B cell (primary cell): Measurements from ENCODE around the gene PDE12. TPM values are rescaled to one million over a fixed set of nuclear protein-coding genes. Genes with fewer than 3 reads are reported as not detected.

Experiments used
- ATAC-seq: fragments of 200-7000 bp; cut with Tn5 transposase; one replicate; pipeline ENCODE4 v1.10.0; 2021; ENCODE audit warnings: low read depth, mild to moderate bottlenecking, moderate number of reproducible peaks, moderate library complexity
- CTCF ChIA-PET: fragments of 350-600 bp; sonication (Branson Sonifier 250); formaldehyde crosslinking; loops from one replicate; lab custom pipeline; 2021; ENCODE audit warnings: antibody characterized with exemption, inconsistent platforms; lab: Charles Lee
- POLR2A ChIA-PET: fragments of 350-600 bp; sonication (Branson Sonifier 250); formaldehyde crosslinking; loops from one replicate; lab custom pipeline; 2021; ENCODE audit warnings: antibody characterized with exemption; lab: Charles Lee
- DNase-seq: peaks from one replicate; pipeline ENCODE4 v3.0.0; 2013
- H2AFZ ChIP-seq: 2 replicates; pipeline ENCODE4 v1.6.1; 2012; ENCODE audit warnings: mild to moderate bottlenecking, low read depth, low read length; ENCODE audit not compliant: insufficient read depth, poor library complexity, severe bottlenecking
- H3K27ac ChIP-seq, 2 donors: 1 replicate in 1 of 2; 2 replicates in 1 of 2; pipeline ENCODE4 v1.5.1; 2012 to 2013; ENCODE audit warnings: low read length in 2 of 2, mild to moderate bottlenecking in 2 of 2, moderate library complexity in 1 of 2
- H3K27me3 ChIP-seq, 4 experiments: fragments of 200-600 bp in 1 of 4; sonication (generic) in 1 of 4; replicated peaks in 1 of 4; 1 replicate in 2 of 4; 2 replicates in 2 of 4; pipeline versions ENCODE4 v1.6.1 to v1.7.0; 2013 to 2016; ENCODE audit warnings: low read length in 3 of 4, mild to moderate bottlenecking in 2 of 4, mixed read lengths in 1 of 4, moderate library complexity in 1 of 4; ENCODE audit not compliant: insufficient read depth in 4 of 4, control insufficient read depth in 3 of 4; ENCODE audit errors: control extremely low read depth in 1 of 4
- H3K36me3 ChIP-seq, 2 experiments: replicated peaks in 1 of 2; 1 replicate in 1 of 2; 2 replicates in 1 of 2; pipeline versions ENCODE4 v1.6.1 to v1.7.1; 2013; ENCODE audit warnings: low read length in 1 of 2; ENCODE audit not compliant: insufficient read depth in 2 of 2, control insufficient read depth in 1 of 2; ENCODE audit errors: control extremely low read depth in 1 of 2, extremely low read depth in 1 of 2
- H3K4me1 ChIP-seq, 2 donors: fragments of 200-600 bp in 1 of 2; sonication (generic) in 1 of 2; 1 replicate in 1 of 2; 2 replicates in 1 of 2; pipeline versions ENCODE4 v1.5.1 to v1.6.1; 2013 to 2017; ENCODE audit warnings: low read length in 2 of 2; ENCODE audit not compliant: control insufficient read depth in 2 of 2, insufficient read depth in 2 of 2
- H3K4me2 ChIP-seq: replicated peaks from 2 replicates; pipeline ENCODE3; 2012; ENCODE audit warnings: mild to moderate bottlenecking, low read depth, low read length; ENCODE audit not compliant: poor library complexity, severe bottlenecking
- H3K4me3 ChIP-seq, 5 experiments: fragments of 200-600 bp in 1 of 5; sonication (generic) in 1 of 5; 1 replicate in 3 of 5; 2 replicates in 2 of 5; pipeline versions ENCODE4 v1.5.1 to v1.7.0; 2011 to 2016; ENCODE audit warnings: low read length in 4 of 5, mild to moderate bottlenecking in 4 of 5, low read depth in 2 of 5, control low read depth in 1 of 5, moderate library complexity in 1 of 5; ENCODE audit not compliant: insufficient read depth in 1 of 5; ENCODE audit errors: control extremely low read depth in 1 of 5, extremely low read depth in 1 of 5
- H3K79me2 ChIP-seq: fragments of 200-600 bp; sonication (generic); one replicate; pipeline ENCODE4 v1.6.0; 2016; ENCODE audit warnings: low read length; ENCODE audit not compliant: control insufficient read depth, insufficient read depth
- H3K9ac ChIP-seq: fragments of 200-600 bp; sonication (generic); 2 replicates; pipeline ENCODE4 v1.6.1; 2017; ENCODE audit warnings: mild to moderate bottlenecking, low read length, moderate library complexity
- H3K9me3 ChIP-seq, 3 donors: one replicate each; pipeline versions ENCODE4 v1.6.1 to v1.7.1; 2013; ENCODE audit warnings: low read length in 2 of 3; ENCODE audit not compliant: control insufficient read depth in 2 of 3, insufficient read depth in 1 of 3; ENCODE audit errors: control extremely low read depth in 1 of 3
- H4K20me1 ChIP-seq: 2 replicates; pipeline ENCODE4 v1.6.0; 2012; ENCODE audit warnings: mild to moderate bottlenecking, low read length; ENCODE audit not compliant: insufficient read depth, control insufficient read depth, poor library complexity, severe bottlenecking
- H3K27ac Mint-ChIP-seq: one replicate; pipeline ENCODE4 v1.8.0; 2021; ENCODE audit warnings: mixed read lengths
- H3K27me3 Mint-ChIP-seq: one replicate; pipeline ENCODE4 v1.8.0; 2021; ENCODE audit warnings: mixed read lengths
- H3K4me1 Mint-ChIP-seq: one replicate; pipeline ENCODE4 v1.8.0; 2021; ENCODE audit warnings: mixed read lengths
- H3K4me3 Mint-ChIP-seq: one replicate; pipeline ENCODE4 v1.8.0; 2021; ENCODE audit warnings: mixed read lengths
- H3K9me3 Mint-ChIP-seq: one replicate; pipeline ENCODE4 v1.8.0; 2022; ENCODE audit warnings: mixed read lengths; ENCODE audit not compliant: insufficient read depth
- CTCF ChIP-seq: fragments of 200-600 bp; IDR thresholded peaks from one replicate; pipeline ENCODE4 v1.8.0; 2022; ENCODE audit warnings: antibody characterized with exemption, mild to moderate bottlenecking
- EZH2 ChIP-seq: IDR thresholded peaks from 2 replicates; pipeline ENCODE4 v1.6.1; 2012; ENCODE audit warnings: borderline replicate concordance, low read depth, mild to moderate bottlenecking, moderate library complexity, low read length; ENCODE audit not compliant: insufficient read depth, poor library complexity, severe bottlenecking
- WGBS: methylation state at CpG from one replicate; pipeline ENCODE4 v1.1.5; 2013; ENCODE audit warnings: missing lambda C conversion rate; ENCODE audit not compliant: insufficient coverage; 5-methylcytosine and 5-hydroxymethylcytosine counted together
- intact Hi-C: fragments of 100-400 bp; cut with micrococcal nuclease; formaldehyde crosslinking; loops from one replicate; pipeline ENCODE4 v1.10.0; 2022
- polyA plus RNA-seq: library from polyadenylated mRNA; depleted of rRNA; stranded (reverse); fragments of >200 nt; gene quantifications from 2 replicates; pipeline ENCODE4 v1.2.3, GENCODE V29; 2012
- total RNA-seq, 2 donors: library from RNA; stranded (reverse); fragments of 120-200 nt in 1 of 2; gene quantifications; 1 replicate in 1 of 2; 2 replicates in 1 of 2; pipeline versions ENCODE4 v1.2.3 to v1.2.4, GENCODE V29; 2013 to 2022

The PDE12 gene
- total and polyA plus RNA-seq, 2 donors (not counting 1 experiment from before 2014, with no cell fraction given) = 7.3 to 18.3 TPM

GRCh38 chr3:57587905-57588304 lies 31.8 kb downstream of the PDE12 start:
- H3K27me3 ChIP-seq = no peaks in the 10 kb centered on the region
- ATAC-seq = no peak
- H3K27ac ChIP-seq = no peak overlapping the region
- Mint-ChIP-seq H3K27me3 (no peaks in the 10 kb centered on the region), H3K4me3 (no peak overlapping the region), H3K27ac (no peak overlapping the region), H3K4me1 (peaks cover 29% of the 10 kb centered on the region), H3K9me3 (no peaks in the 10 kb centered on the region)
- intact Hi-C loops = no loop called here
- no peak for TF ChIP-seq CTCF
- no peak for TF ChIP-seq EZH2
- peaks cover 0 to 5% of the 10 kb centered on the region in 2 donors for H3K4me1 ChIP-seq
- CTCF ChIA-PET = no interaction called here
- no CpG with 5 or more reads among the region's 2 CpGs for WGBS
- POLR2A ChIA-PET = no interaction called here
- DNase-seq = no peak
- H3K4me3 ChIP-seq = no peak overlapping the region
- peaks cover 97% of the 10 kb centered on the region for H3K79me2 ChIP-seq
- H3K9me3 ChIP-seq = no peaks in the 10 kb centered on the region
- H3K36me3 ChIP-seq = peaks cover 0 to 20% of the 10 kb centered on the region in 2 experiments
- H4K20me1 ChIP-seq = peaks cover 41% of the 10 kb centered on the region
- H3K9ac ChIP-seq = no peak overlapping the region
- H3K4me2 ChIP-seq = no peak overlapping the region
- no peak overlapping the region for H2AFZ ChIP-seq

DNA sequence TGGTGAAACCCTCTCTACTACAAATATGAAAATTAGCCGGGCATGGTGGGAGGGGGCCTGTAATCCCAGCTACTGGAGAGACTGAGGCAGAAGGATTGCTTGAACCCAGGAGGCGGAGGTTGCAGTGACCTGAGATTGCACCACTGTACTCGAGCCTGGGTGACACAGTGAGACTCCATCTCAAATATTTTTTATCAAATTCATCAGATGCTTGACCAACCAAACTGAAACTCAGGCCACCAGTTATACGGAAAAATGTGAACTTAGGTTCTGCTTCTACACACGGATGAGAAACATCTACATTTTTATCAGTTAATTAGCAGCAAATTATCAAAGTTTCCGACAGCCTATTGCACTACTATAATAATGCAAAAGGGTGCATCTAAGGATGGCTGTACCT lies 36.2 kb downstream of the PDE12 start:
- H3K27ac Mint-ChIP-seq = no peak overlapping the region
- intact Hi-C loops = loop anchor here (10.0 kb wide), 1 partner anchor 418 kb away; no protein-coding TSS in a partner anchor
- peaks cover 16 to 17% of the 10 kb centered on the region in 2 donors for H3K4me1 ChIP-seq
- H3K9ac ChIP-seq = no peak overlapping the region
- no peaks in the 10 kb centered on the region for H3K27me3 ChIP-seq
- no peak overlapping the region for H3K27ac ChIP-seq
- H3K36me3 ChIP-seq = peaks cover 0 to 5% of the 10 kb centered on the region in 2 experiments
- H3K4me2 ChIP-seq = no peak overlapping the region
- H2AFZ ChIP-seq = no peak overlapping the region
- ATAC-seq = no peak
- H3K9me3 Mint-ChIP-seq = no peaks in the 10 kb centered on the region
- TF ChIP-seq CTCF (no peak), EZH2 (no peak)
- no peak overlapping the region for H3K4me3 ChIP-seq
- 70% methylated on average over 4 of the region's 6 CpGs for WGBS
- no peak overlapping the region for H3K4me3 Mint-ChIP-seq
- ChIA-PET POLR2A (interaction anchor here (1.0 kb wide), 1 partner anchor 12 kb away, joined by 3 read pairs; no protein-coding TSS in a partner anchor), CTCF (interaction anchor here (1.2 kb wide), 1 partner anchor 36 kb away, joined by 4 read pairs; the partner anchor contains the start of gene PDE12)
- H3K27me3 Mint-ChIP-seq = no peaks in the 10 kb centered on the region
- H3K4me1 Mint-ChIP-seq = peaks cover 39% of the 10 kb centered on the region
- no peak for DNase-seq
- H3K79me2 ChIP-seq = peaks cover 96% of the 10 kb centered on the region
- no peaks in the 10 kb centered on the region for H3K9me3 ChIP-seq
- H4K20me1 ChIP-seq = peaks cover 31% of the 10 kb centered on the region
